Measurements from ENCODE around the gene METTL16. TPM values are rescaled to one million over a fixed set of nuclear protein-coding genes. Genes with fewer than 3 reads are reported as not detected.
"Not testable (repeated sequence)": the region's sequence is repeated elsewhere in the genome, so short reads cannot be mapped to it uniquely, and the experiment has no call there.

METTL16 gene
- total RNA-seq, 2 experiments from 2014 or later = 27.8 to 29.9 TPM

- CTCF ChIA-PET = interaction anchor here (1.4 to 1.6 kb wide), 2 partner anchors 10 to 13 kb away, joined by 3 to 6 read pairs; no protein-coding TSS in a partner anchor
These were observed 25.0 kb downstream of the METTL16 start for GRCh38 chr17:2486709-2487108.

DNA sequence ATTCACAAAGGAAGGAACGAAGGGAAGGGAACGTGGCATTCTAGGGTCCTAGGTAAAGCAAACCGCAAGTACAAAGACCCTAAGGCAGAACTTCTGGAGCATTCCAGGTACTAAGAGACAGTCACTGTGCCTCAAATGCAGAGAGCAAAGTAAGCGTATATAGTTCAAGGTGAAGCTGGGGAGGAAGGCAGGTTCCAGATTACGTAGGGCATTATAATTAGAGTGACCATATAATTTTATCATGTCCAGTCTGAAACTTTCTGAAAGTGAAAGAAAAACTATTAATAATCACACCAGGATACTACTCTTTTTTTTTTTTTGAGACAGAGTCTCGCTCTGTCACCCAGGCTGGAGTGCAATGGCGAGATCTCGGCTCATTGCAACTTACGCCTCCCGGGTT lies 25.7 kb downstream of the METTL16 start:
- Mint-ChIP-seq H3K27ac (no peak overlapping the region), H3K9me3 (no peaks in the 10 kb centered on the region), H3K36me3 (ENCODE audit: low read depth) (no peaks in the 10 kb centered on the region), H3K4me3 (no peak overlapping the region), H3K27me3 (no peaks in the 10 kb centered on the region), H3K4me1 (peaks cover 38% of the 10 kb centered on the region)
- ChIA-PET POLR2A (no interaction called here), CTCF (interaction anchor here (1.6 kb wide), 1 partner anchor 10 kb away, joined by 3 read pairs; no protein-coding TSS in a partner anchor)
- no peak for DNase-seq

More at GRCh38 chr17:2486709-2487108, 25.0 kb downstream of the METTL16 start:
- not testable (repeated sequence) for H3K9me3 Mint-ChIP-seq; H3K27me3 Mint-ChIP-seq; DNase-seq; H3K4me3 Mint-ChIP-seq; H3K27ac Mint-ChIP-seq; H3K36me3 Mint-ChIP-seq (ENCODE audit: low read depth)
- peaks cover 34% of the 10 kb centered on the region for H3K4me1 Mint-ChIP-seq
- POLR2A ChIA-PET = interaction anchor here (0.5 kb wide), 1 partner anchor 1521 kb away, joined by 3 read pairs; no protein-coding TSS in a partner anchor

DNA sequence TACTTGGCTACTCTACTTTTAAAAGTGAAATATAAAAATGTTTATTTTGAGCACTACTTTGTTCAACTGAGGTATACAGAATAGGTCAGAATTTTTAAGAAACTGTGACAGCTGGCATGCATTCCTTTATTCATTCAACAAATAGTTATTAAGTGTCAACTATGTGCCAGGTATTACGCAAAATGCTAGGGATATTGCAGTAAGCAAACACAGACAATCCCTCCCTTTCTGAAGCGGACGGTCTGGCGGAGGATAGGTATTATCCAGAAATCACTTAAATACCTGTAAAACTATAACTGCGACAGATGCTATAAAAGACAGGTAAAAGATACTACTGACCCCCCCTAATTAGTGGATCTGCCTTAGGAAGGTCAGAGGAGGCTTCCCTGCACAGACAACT lies 26.1 kb downstream of the METTL16 start:
- Mint-ChIP-seq H3K27ac (no peak overlapping the region), H3K36me3 (ENCODE audit: low read depth) (no peaks in the 10 kb centered on the region), H3K27me3 (no peaks in the 10 kb centered on the region), H3K4me1 (peaks cover 35% of the 10 kb centered on the region), H3K4me3 (no peak overlapping the region), H3K9me3 (no peaks in the 10 kb centered on the region)
- ChIA-PET CTCF (no interaction called here), POLR2A (no interaction called here)
- DNase-seq = no peak

- Mint-ChIP-seq H3K9me3 (no peaks in the 10 kb centered on the region), H3K4me3 (no peak overlapping the region), H3K27ac (no peak overlapping the region), H3K4me1 (peaks cover 35% of the 10 kb centered on the region), H3K27me3 (no peaks in the 10 kb centered on the region), H3K36me3 (ENCODE audit: low read depth) (no peaks in the 10 kb centered on the region)
- CTCF ChIA-PET = interaction anchor here (1.2 kb wide), 1 partner anchor 20 kb away, joined by 3 read pairs; no protein-coding TSS in a partner anchor
- no peak for DNase-seq
- POLR2A ChIA-PET = no interaction called here
These were observed 26.8 kb downstream of the METTL16 start for GRCh38 chr17:2484876-2485275.

GRCh38 chr17:2483084-2483483 lies 28.6 kb downstream of the METTL16 start:
- Mint-ChIP-seq H3K9me3 (no peaks in the 10 kb centered on the region), H3K4me3 (no peak overlapping the region), H3K4me1 (peaks cover 33% of the 10 kb centered on the region), H3K27me3 (no peaks in the 10 kb centered on the region), H3K36me3 (ENCODE audit: low read depth) (peaks cover under 1% of the 10 kb centered on the region), H3K27ac (peak overlapping the region; percentile 79)
- ChIA-PET CTCF (interaction anchor here (0.5 kb wide), 1 partner anchor 136 kb away, joined by 5 read pairs; no protein-coding TSS in a partner anchor), POLR2A (interaction anchor here (0.6 kb wide), 1 partner anchor 1073 kb away, joined by 3 read pairs; no protein-coding TSS in a partner anchor)
- no peak for DNase-seq

DNA sequence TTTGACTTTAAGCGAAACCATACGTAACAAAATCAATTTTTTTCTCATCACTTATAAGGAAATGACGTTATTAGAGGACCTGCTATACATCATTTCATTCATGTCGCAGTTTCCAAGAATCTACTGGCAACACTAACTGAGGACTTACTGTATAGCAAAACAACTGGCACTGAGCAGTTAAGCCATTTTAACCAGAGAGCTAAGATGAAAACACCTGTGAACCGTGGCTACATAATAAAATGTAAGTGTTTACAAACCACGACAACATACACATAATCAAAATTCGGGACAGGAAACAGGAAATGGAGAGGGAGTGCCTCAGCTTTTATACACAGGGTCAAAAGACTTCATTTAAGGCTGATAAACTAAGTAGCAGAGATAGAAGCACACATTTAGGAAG lies 29.5 kb downstream of the METTL16 start:
- ChIA-PET POLR2A (interaction anchor here (0.6 kb wide), 1 partner anchor 9 kb away, joined by 3 read pairs; no protein-coding TSS in a partner anchor), CTCF (no interaction called here)
- Mint-ChIP-seq H3K4me1 (peaks cover 32% of the 10 kb centered on the region), H3K27me3 (no peaks in the 10 kb centered on the region), H3K9me3 (no peaks in the 10 kb centered on the region), H3K27ac (peak overlapping the region; percentile 81), H3K4me3 (peak overlapping the region; percentile 33), H3K36me3 (ENCODE audit: low read depth) (peaks cover 6% of the 10 kb centered on the region)
- DNase-seq = peak; percentile 29

DNA sequence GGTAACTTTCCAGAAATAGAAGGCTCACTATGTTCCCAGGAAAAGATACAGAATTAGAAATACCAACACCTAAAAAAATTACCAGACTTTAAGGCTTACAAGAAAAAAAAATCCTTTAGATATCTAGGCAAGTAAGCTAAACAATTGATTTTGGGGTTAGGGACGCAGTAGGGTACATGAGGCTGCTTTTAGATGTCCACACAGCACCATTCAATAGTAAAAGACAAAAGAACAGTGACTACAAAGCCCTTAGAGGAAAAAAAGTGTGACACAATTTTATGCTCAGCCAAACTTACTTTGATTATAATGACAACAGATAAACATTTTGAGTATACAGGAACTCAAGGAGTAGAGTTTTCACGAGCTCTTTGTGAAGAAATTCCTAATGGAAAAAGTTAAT lies 29.9 kb downstream of the METTL16 start:
- H3K4me1 Mint-ChIP-seq = peaks cover 28% of the 10 kb centered on the region
- no peak for DNase-seq
- H3K27me3 Mint-ChIP-seq = no peaks in the 10 kb centered on the region
- H3K27ac Mint-ChIP-seq = peak overlapping the region; percentile 81
- CTCF ChIA-PET = no interaction called here
- no peak overlapping the region for H3K4me3 Mint-ChIP-seq
- peaks cover 6% of the 10 kb centered on the region for H3K36me3 Mint-ChIP-seq (ENCODE audit: low read depth)
- no peaks in the 10 kb centered on the region for H3K9me3 Mint-ChIP-seq
- POLR2A ChIA-PET = interaction anchor here (0.6 kb wide), 1 partner anchor 10 kb away, joined by 3 read pairs; no protein-coding TSS in a partner anchor

GRCh38 chr17:2478458-2478857 lies 33.2 kb downstream of the METTL16 start:
- Mint-ChIP-seq H3K27me3 (no peaks in the 10 kb centered on the region), H3K27ac (no peak overlapping the region), H3K9me3 (no peaks in the 10 kb centered on the region), H3K4me1 (peaks cover 22% of the 10 kb centered on the region), H3K36me3 (ENCODE audit: low read depth) (peaks cover 23% of the 10 kb centered on the region), H3K4me3 (no peak overlapping the region)
- POLR2A ChIA-PET = no interaction called here
- no peak for DNase-seq
- CTCF ChIA-PET = no interaction called here

GRCh38 chr17:2475056-2475455 lies 36.6 kb downstream of the METTL16 start:
- Mint-ChIP-seq H3K36me3 (ENCODE audit: low read depth) (peaks cover 33% of the 10 kb centered on the region), H3K4me1 (no peaks in the 10 kb centered on the region), H3K27ac (no peak overlapping the region), H3K4me3 (no peak overlapping the region), H3K9me3 (no peaks in the 10 kb centered on the region), H3K27me3 (no peaks in the 10 kb centered on the region)
- ChIA-PET POLR2A (no interaction called here), CTCF (no interaction called here)
- no peak for DNase-seq

GRCh38 chr17:2474371-2474770 lies 37.3 kb downstream of the METTL16 start:
- no peak overlapping the region for H3K27ac Mint-ChIP-seq
- CTCF ChIA-PET = interaction anchor here (0.7 kb wide), 1 partner anchor 170 kb away, joined by 4 read pairs; no protein-coding TSS in a partner anchor
- H3K9me3 Mint-ChIP-seq = no peaks in the 10 kb centered on the region

DNA sequence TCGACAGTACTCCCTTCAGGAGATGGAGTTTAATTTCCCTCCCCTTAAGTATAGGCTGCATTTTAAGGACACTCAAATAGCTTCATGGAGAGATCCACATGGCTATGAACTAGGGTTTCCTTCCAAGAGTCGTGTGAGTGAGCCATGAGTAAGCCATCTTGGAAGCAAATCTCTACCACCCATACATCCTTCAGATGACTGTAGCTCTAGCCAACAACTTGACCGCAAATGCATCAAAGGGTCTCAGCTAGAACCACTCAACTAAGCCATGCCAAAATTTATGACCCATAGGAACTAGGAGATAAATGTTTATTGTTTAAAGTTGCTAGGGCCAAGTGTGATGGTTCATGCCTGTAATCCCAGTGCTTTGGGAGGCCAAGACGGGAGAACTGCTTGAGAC lies 43.4 kb downstream of the METTL16 start:
- CTCF ChIA-PET = interaction anchor here (0.6 kb wide), 1 partner anchor 164 kb away, joined by 5 read pairs; the partner anchor contains the start of genes SMG6 and SRR
- Mint-ChIP-seq H3K36me3 (ENCODE audit: low read depth) (peaks cover 28% of the 10 kb centered on the region), H3K27me3 (no peaks in the 10 kb centered on the region), H3K4me1 (no peaks in the 10 kb centered on the region), H3K27ac (no peak overlapping the region), H3K9me3 (no peaks in the 10 kb centered on the region), H3K4me3 (no peak overlapping the region)
- POLR2A ChIA-PET = no interaction called here
- DNase-seq = no peak

More at GRCh38 chr17:2474371-2474770, 37.3 kb downstream of the METTL16 start:
- Mint-ChIP-seq H3K27me3 (no peaks in the 10 kb centered on the region), H3K4me3 (no peak overlapping the region), H3K36me3 (ENCODE audit: low read depth) (peaks cover 36% of the 10 kb centered on the region), H3K4me1 (no peaks in the 10 kb centered on the region)
- POLR2A ChIA-PET = no interaction called here
- DNase-seq = no peak

GRCh38 chr17:2466931-2467330 lies 44.8 kb downstream of the METTL16 start:
- Mint-ChIP-seq H3K27ac (no peak overlapping the region), H3K9me3 (no peaks in the 10 kb centered on the region), H3K36me3 (ENCODE audit: low read depth) (peaks cover 37% of the 10 kb centered on the region), H3K4me1 (no peaks in the 10 kb centered on the region), H3K27me3 (no peaks in the 10 kb centered on the region), H3K4me3 (no peak overlapping the region)
- ChIA-PET CTCF (interaction anchor here (0.6 to 1.6 kb wide), 3 partner anchors 9 to 51 kb away, joined by 3 to 4 read pairs (median 3); no protein-coding TSS in a partner anchor), POLR2A (no interaction called here)
- no peak for DNase-seq

DNA sequence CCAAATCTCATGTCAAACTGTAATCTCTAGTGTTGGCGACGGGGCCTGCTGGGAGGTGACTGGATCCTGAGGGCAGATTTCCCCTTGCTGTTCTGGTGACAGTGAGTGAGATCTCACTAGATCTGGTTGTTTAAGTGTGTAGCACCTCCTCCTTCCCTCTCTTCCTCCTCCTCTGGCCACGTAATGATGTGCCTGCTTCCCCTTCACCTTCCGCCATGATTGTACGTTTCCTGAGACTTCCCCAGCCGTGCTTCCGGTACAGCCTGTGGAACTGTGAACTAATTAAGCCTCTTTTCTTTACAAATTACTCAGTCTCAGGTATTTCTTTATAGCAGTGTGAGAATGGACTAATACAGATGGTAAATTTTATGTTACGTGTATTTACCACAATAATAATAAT lies 49.2 kb downstream of the METTL16 start:
- peaks cover 34% of the 10 kb centered on the region for H3K36me3 Mint-ChIP-seq (ENCODE audit: low read depth)
- no peaks in the 10 kb centered on the region for H3K27me3 Mint-ChIP-seq
- ChIA-PET POLR2A (no interaction called here), CTCF (no interaction called here)
- no peak overlapping the region for H3K27ac Mint-ChIP-seq
- peaks cover 5% of the 10 kb centered on the region for H3K4me1 Mint-ChIP-seq
- no peak overlapping the region for H3K4me3 Mint-ChIP-seq
- no peak for DNase-seq
- H3K9me3 Mint-ChIP-seq = no peaks in the 10 kb centered on the region

- CTCF ChIA-PET = no interaction called here
These were observed 51.8 kb downstream of the METTL16 start for GRCh38 chr17:2459917-2460271.

More at GRCh38 chr17:2459917-2460271, 51.8 kb downstream of the METTL16 start:
- Mint-ChIP-seq H3K36me3 (ENCODE audit: low read depth) (peaks cover 33% of the 10 kb centered on the region), H3K9me3 (no peaks in the 10 kb centered on the region), H3K27me3 (no peaks in the 10 kb centered on the region), H3K4me1 (peaks cover 5% of the 10 kb centered on the region), H3K4me3 (no peak overlapping the region), H3K27ac (no peak overlapping the region)
- POLR2A ChIA-PET = no interaction called here
- no peak for DNase-seq
